Osteocyte (in vitro differentiated cells): ENCODE data around the gene CNNM2. TPM values are rescaled to one million over a fixed set of nuclear protein-coding genes. Genes with fewer than 3 reads are reported as not detected.

Source experiments
- DNase-seq: peaks from one replicate; pipeline ENCODE4 v3.0.0; 2021; ENCODE audit warnings: mixed read lengths; ENCODE audit not compliant: unreplicated experiment; ENCODE audit errors: extremely low spot score
- H3K27ac Mint-ChIP-seq: one replicate; pipeline ENCODE4 v1.8.0; 2021; ENCODE audit warnings: mild to moderate bottlenecking, mixed read lengths; ENCODE audit not compliant: unreplicated experiment
- H3K27me3 Mint-ChIP-seq: one replicate; pipeline ENCODE4 v1.8.0; 2021; ENCODE audit warnings: mixed read lengths; ENCODE audit not compliant: unreplicated experiment
- H3K36me3 Mint-ChIP-seq: one replicate; pipeline ENCODE4 v1.8.0; 2021; ENCODE audit warnings: mixed read lengths; ENCODE audit not compliant: unreplicated experiment
- H3K4me1 Mint-ChIP-seq: one replicate; pipeline ENCODE4 v1.8.0; 2021; ENCODE audit warnings: mixed read lengths; ENCODE audit not compliant: unreplicated experiment
- H3K4me3 Mint-ChIP-seq: one replicate; pipeline ENCODE4 v1.8.0; 2021; ENCODE audit warnings: mild to moderate bottlenecking, moderate library complexity, mixed read lengths; ENCODE audit not compliant: unreplicated experiment
- H3K9me3 Mint-ChIP-seq: one replicate; pipeline ENCODE4 v1.8.0; 2021; ENCODE audit warnings: mixed read lengths; ENCODE audit not compliant: unreplicated experiment
- total RNA-seq: library from RNA; stranded (reverse); gene quantifications from 2 replicates; pipeline ENCODE4 v1.2.1, GENCODE V29; 2021
- TF ChIP-seq, protein P1 (sequence below): fragments of 200-600 bp; sonication (generic); IDR thresholded peaks from 2 replicates; pipeline ENCODE4 v1.5.0; 2021; ENCODE audit warnings: antibody characterized with exemption, mild to moderate bottlenecking, moderate library complexity

CNNM2 gene
- total RNA-seq, 1 donor from 2014 or later: 11.7 TPM

DNA sequence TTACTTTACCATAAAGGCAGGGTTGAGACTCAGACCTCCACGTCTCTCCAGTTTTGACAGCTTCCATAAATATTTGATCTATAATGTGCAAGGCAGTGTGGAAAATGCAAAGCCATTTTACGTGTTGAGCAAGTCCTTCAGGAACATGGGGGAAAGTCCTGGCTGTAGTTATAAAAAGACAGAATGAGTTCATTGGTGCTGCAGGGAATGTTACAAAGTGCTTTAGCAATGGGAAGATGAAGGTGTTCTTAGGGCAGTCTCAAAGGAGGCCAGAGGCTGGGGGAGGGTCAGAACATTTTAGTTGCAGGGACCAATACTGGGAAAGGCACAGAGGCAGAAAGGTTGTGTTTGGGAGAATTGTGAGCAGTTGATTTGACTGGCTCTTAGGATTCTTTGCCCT lies 27.9 kb downstream of the CNNM2 start:
- no peak for DNase-seq
- TF ChIP-seq, protein P1, sequence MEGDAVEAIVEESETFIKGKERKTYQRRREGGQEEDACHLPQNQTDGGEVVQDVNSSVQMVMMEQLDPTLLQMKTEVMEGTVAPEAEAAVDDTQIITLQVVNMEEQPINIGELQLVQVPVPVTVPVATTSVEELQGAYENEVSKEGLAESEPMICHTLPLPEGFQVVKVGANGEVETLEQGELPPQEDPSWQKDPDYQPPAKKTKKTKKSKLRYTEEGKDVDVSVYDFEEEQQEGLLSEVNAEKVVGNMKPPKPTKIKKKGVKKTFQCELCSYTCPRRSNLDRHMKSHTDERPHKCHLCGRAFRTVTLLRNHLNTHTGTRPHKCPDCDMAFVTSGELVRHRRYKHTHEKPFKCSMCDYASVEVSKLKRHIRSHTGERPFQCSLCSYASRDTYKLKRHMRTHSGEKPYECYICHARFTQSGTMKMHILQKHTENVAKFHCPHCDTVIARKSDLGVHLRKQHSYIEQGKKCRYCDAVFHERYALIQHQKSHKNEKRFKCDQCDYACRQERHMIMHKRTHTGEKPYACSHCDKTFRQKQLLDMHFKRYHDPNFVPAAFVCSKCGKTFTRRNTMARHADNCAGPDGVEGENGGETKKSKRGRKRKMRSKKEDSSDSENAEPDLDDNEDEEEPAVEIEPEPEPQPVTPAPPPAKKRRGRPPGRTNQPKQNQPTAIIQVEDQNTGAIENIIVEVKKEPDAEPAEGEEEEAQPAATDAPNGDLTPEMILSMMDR: no peak
- Mint-ChIP-seq H3K4me1 (no peaks in the 10 kb centered on the region), H3K27ac (no peak overlapping the region), H3K4me3 (no peak overlapping the region), H3K9me3 (no peaks in the 10 kb centered on the region), H3K27me3 (peaks cover 2% of the 10 kb centered on the region), H3K36me3 (peaks cover 2% of the 10 kb centered on the region)

DNA sequence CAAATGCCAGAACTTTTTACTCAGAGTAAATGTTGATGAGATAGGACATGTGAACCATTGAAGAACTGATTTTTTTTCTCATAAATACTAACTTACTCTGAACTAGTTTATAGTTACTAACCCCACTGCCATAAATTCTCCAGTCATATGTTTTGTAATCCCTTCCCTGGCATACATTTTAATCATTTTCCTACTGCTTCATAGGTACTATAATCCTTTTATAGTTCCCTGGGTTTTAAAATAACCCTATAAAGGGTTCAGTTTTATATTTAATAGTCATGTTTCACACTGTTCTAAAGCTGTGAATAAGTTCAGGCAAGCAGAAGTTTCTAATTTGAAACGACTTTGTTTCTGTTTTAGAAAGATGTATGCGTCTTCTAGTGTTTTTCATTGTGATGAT lies 28.9 kb downstream of the CNNM2 start:
- TF ChIP-seq, protein P1: no peak
- Mint-ChIP-seq H3K27ac (no peak overlapping the region), H3K4me1 (no peaks in the 10 kb centered on the region), H3K36me3 (peaks cover 2% of the 10 kb centered on the region), H3K27me3 (peaks cover 2% of the 10 kb centered on the region), H3K9me3 (no peaks in the 10 kb centered on the region), H3K4me3 (no peak overlapping the region)
- no peak for DNase-seq

DNA sequence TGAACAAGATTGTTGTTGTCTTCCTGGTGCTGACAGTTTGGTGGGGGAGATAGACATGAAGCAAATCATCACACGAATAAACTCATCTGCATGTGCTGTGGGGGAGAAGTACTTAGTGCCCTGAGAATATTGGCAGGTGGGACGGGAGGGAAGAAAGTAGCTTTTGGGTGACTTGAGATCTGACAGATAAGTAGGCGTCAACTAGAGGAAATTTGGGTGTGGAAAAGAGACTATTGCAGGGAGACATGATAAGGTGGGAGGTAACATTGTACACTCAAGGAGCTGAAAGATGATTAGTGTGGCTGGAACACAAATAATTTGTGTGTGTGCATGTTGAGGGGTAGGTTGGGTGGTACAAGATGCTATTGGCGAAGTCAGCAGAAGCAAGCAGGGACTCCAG lies 30.1 kb downstream of the CNNM2 start:
- Mint-ChIP-seq H3K27ac (no peak overlapping the region), H3K27me3 (peaks cover 2% of the 10 kb centered on the region), H3K36me3 (peaks cover 2% of the 10 kb centered on the region), H3K4me3 (no peak overlapping the region), H3K9me3 (no peaks in the 10 kb centered on the region), H3K4me1 (no peaks in the 10 kb centered on the region)
- TF ChIP-seq, protein P1: no peak
- DNase-seq: no peak

DNA sequence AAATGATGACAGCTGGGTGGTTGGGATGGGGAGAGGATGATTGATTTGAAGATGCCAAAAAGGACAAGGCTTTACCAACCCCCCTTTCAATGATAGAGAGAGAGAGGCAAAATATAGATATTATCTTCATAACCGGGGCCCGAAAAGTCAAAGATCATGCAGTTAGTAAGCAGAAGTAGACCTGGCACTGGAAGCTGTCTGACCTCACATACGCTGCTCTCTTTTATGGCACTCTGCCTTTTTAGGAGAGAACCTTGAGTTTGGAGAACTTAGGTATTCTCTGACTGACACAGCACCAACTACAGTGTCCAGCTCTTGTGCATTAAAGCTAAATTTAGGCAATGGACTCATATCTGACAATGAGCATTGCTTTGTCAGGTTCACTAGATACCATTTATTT lies 30.7 kb downstream of the CNNM2 start:
- Mint-ChIP-seq H3K9me3 (no peaks in the 10 kb centered on the region), H3K27me3 (peaks cover 2% of the 10 kb centered on the region), H3K4me1 (no peaks in the 10 kb centered on the region), H3K36me3 (peaks cover 2% of the 10 kb centered on the region), H3K4me3 (no peak overlapping the region), H3K27ac (no peak overlapping the region)
- DNase-seq: no peak
- TF ChIP-seq, protein P1: no peak

DNA sequence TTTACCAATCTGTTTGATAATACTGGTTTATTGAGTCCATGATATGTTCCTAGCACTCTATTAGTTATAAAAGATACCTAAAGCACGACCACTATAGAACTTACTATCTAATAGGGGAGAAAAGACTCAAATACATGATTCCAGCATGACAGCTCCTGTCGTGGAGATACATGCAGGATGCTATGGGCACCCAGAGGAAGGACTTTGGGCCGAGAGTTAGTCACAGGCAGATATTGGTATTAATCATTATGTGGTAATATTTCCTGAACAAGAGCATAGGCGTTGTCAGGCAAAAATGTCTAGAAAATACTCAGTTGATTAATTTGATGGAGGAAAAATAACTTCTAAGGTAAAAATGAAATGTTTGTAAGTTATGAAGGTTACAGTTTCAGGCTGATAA lies 31.8 kb downstream of the CNNM2 start:
- H3K4me3 Mint-ChIP-seq: no peak overlapping the region
- H3K36me3 Mint-ChIP-seq: peaks cover 5% of the 10 kb centered on the region
- TF ChIP-seq, protein P1: no peak
- no peaks in the 10 kb centered on the region for H3K4me1 Mint-ChIP-seq
- H3K27ac Mint-ChIP-seq: no peak overlapping the region
- H3K9me3 Mint-ChIP-seq: peaks cover 4% of the 10 kb centered on the region
- H3K27me3 Mint-ChIP-seq: peaks cover 2% of the 10 kb centered on the region
- DNase-seq: no peak
